OCI-LY7 (cell line): ENCODE data around the gene C1orf198. TPM values are rescaled to one million over a fixed set of nuclear protein-coding genes. Genes with fewer than 3 reads are reported as not detected.

Source experiments
- BruUV-seq: library from RNA; stranded (reverse); fragments of 400-500 nt; replicated peaks from 2 replicates; lab custom pipeline; 2021; lab: Mats Ljungman, UMichigan
- CTCF ChIA-PET: fragments of 300-600 bp; sonication (Branson Sonifier 250); formaldehyde crosslinking; loops from one replicate; lab custom pipeline; 2022; ENCODE audit warnings: antibody characterized with exemption; ENCODE audit not compliant: unreplicated experiment; lab: Charles Lee
- POLR2A ChIA-PET: fragments of 300-600 bp; sonication (Branson Sonifier 250); formaldehyde crosslinking; loops from one replicate; lab custom pipeline; 2022; ENCODE audit warnings: antibody characterized with exemption; lab: Charles Lee
- DNase-seq: peaks from one replicate; pipeline ENCODE4 v3.0.0-alpha.2; 2015; ENCODE audit warnings: low spot score
- H2AFZ ChIP-seq: fragments of 200-600 bp; sonication (generic), shearing (Covaris generic); 2 replicates; pipeline ENCODE4 v1.6.1; 2014; ENCODE audit warnings: mild to moderate bottlenecking, antibody characterized with exemption, low read length, moderate library complexity
- H3K27ac ChIP-seq: fragments of 200-600 bp; sonication (generic); 2 replicates; pipeline ENCODE4 v1.5.1; 2014; ENCODE audit warnings: mixed run types, low read depth, mild to moderate bottlenecking, moderate library complexity, low read length, inconsistent platforms; ENCODE audit not compliant: poor library complexity, severe bottlenecking
- H3K36me3 ChIP-seq: fragments of 200-600 bp; sonication (generic); 2 replicates; pipeline ENCODE4 v1.6.1; 2014; ENCODE audit warnings: mild to moderate bottlenecking, antibody characterized with exemption, low read length, moderate library complexity, mixed read lengths; ENCODE audit not compliant: insufficient read depth
- H3K4me1 ChIP-seq: fragments of 200-600 bp; sonication (generic); 2 replicates; pipeline ENCODE4 v1.5.1; 2014; ENCODE audit warnings: mild to moderate bottlenecking, low read length; ENCODE audit not compliant: insufficient read depth, poor library complexity, severe bottlenecking
- H3K4me2 ChIP-seq: fragments of 200-600 bp; sonication (generic); 2 replicates; pipeline ENCODE4 v1.6.1; 2014; ENCODE audit warnings: mild to moderate bottlenecking, low read length
- H3K4me3 ChIP-seq: fragments of 200-600 bp; sonication (generic); 2 replicates; pipeline ENCODE4 v1.5.1; 2014; ENCODE audit warnings: mild to moderate bottlenecking, low read depth, low read length; ENCODE audit not compliant: poor library complexity, severe bottlenecking
- H3K79me2 ChIP-seq: fragments of 200-600 bp; sonication (generic); 2 replicates; pipeline ENCODE4 v1.6.1; 2016; ENCODE audit warnings: low read depth, mild to moderate bottlenecking, low read length, moderate library complexity, mixed read lengths; ENCODE audit not compliant: insufficient read depth
- H3K9me2 ChIP-seq: fragments of 200-600 bp; sonication (generic); 2 replicates; pipeline ENCODE4 v1.6.1; 2016; ENCODE audit warnings: mild to moderate bottlenecking, low read length, mixed read lengths; ENCODE audit not compliant: insufficient read depth
- H3K9me3 ChIP-seq: fragments of 200-600 bp; sonication (generic); 2 replicates; pipeline ENCODE4 v1.6.1; 2014; ENCODE audit warnings: mild to moderate bottlenecking, mixed run types, low read length, mixed read lengths
- H4K20me1 ChIP-seq: fragments of 200-600 bp; sonication (generic); 2 replicates; pipeline ENCODE4 v1.6.1; 2014; ENCODE audit warnings: mild to moderate bottlenecking, antibody characterized with exemption, low read length, moderate library complexity, mixed read lengths; ENCODE audit not compliant: insufficient read depth
- EZH2phosphoT487 ChIP-seq: fragments of 200-600 bp; sonication (generic); IDR thresholded peaks from 2 replicates; pipeline ENCODE4 v1.6.1; 2018; ENCODE audit warnings: low read depth, borderline replicate concordance, mild to moderate bottlenecking, mixed run types, antibody characterized with exemption, low read length, moderate library complexity, mixed read lengths
- intact Hi-C: fragments of 100-400 bp; cut with micrococcal nuclease; formaldehyde crosslinking; loops from one replicate; pipeline ENCODE4 v1.10.0; 2022; ENCODE audit not compliant: unreplicated experiment
- total RNA-seq, 2 experiments: library from RNA; depleted of rRNA in 1 of 2; stranded (reverse); fragments of >200 nt in 1 of 2; shearing (Covaris generic) in 1 of 2; gene quantifications; 2 replicates each; pipeline ENCODE4 v1.2.3, GENCODE V29; 2014 to 2022
- TF ChIP-seq, protein P1 (sequence below): fragments of 200-600 bp; sonication (generic); conservative IDR thresholded peaks from 2 replicates; pipeline ENCODE4 v1.5.1; 2014; ENCODE audit warnings: mild to moderate bottlenecking, antibody characterized with exemption, low read length, moderate library complexity, mixed read lengths

C1orf198 gene
- total RNA-seq, 2 experiments from 2014 or later: 5.7 to 6.5 TPM

DNA sequence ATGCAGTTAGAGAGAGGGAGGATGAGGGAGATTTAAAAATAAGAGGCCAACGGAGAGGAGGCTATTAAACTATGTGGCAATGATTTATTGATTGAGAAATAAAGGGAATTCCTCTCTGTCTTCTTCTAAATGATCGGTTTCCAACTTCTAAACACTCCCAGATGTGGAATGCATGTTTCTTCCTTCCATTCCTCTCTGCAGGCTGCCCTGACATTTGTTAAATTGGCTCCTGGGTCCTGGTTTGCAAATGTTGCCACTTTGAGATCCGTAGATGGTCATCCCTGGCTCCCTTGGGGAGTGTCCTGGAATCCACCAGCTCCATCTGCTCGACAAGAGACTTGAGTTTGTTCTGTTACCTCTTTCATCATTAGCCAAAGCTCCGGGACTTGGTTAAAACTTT is 10.3 kb upstream of the C1orf198 start:
- H3K9me2 ChIP-seq: no peaks in the 10 kb centered on the region
- BruUV-seq: no TSS peak
- TF ChIP-seq EZH2phosphoT487: no peak
- TF ChIP-seq, protein P1, sequence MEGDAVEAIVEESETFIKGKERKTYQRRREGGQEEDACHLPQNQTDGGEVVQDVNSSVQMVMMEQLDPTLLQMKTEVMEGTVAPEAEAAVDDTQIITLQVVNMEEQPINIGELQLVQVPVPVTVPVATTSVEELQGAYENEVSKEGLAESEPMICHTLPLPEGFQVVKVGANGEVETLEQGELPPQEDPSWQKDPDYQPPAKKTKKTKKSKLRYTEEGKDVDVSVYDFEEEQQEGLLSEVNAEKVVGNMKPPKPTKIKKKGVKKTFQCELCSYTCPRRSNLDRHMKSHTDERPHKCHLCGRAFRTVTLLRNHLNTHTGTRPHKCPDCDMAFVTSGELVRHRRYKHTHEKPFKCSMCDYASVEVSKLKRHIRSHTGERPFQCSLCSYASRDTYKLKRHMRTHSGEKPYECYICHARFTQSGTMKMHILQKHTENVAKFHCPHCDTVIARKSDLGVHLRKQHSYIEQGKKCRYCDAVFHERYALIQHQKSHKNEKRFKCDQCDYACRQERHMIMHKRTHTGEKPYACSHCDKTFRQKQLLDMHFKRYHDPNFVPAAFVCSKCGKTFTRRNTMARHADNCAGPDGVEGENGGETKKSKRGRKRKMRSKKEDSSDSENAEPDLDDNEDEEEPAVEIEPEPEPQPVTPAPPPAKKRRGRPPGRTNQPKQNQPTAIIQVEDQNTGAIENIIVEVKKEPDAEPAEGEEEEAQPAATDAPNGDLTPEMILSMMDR: no peak
- no peak overlapping the region for H3K4me2 ChIP-seq
- H3K9me3 ChIP-seq: no peaks in the 10 kb centered on the region
- no peak overlapping the region for H3K27ac ChIP-seq
- H3K4me1 ChIP-seq: no peaks in the 10 kb centered on the region
- no peaks in the 10 kb centered on the region for H3K36me3 ChIP-seq
- H3K79me2 ChIP-seq: no peaks in the 10 kb centered on the region
- intact Hi-C loops: no loop called here
- POLR2A ChIA-PET: interaction anchor here (0.7 kb wide), 1 partner anchor 42 kb away, joined by 4 read pairs; no protein-coding TSS in a partner anchor
- CTCF ChIA-PET: no interaction called here
- H2AFZ ChIP-seq: no peak overlapping the region
- H3K4me3 ChIP-seq: no peak overlapping the region
- H4K20me1 ChIP-seq: no peaks in the 10 kb centered on the region
- no peak for DNase-seq

DNA sequence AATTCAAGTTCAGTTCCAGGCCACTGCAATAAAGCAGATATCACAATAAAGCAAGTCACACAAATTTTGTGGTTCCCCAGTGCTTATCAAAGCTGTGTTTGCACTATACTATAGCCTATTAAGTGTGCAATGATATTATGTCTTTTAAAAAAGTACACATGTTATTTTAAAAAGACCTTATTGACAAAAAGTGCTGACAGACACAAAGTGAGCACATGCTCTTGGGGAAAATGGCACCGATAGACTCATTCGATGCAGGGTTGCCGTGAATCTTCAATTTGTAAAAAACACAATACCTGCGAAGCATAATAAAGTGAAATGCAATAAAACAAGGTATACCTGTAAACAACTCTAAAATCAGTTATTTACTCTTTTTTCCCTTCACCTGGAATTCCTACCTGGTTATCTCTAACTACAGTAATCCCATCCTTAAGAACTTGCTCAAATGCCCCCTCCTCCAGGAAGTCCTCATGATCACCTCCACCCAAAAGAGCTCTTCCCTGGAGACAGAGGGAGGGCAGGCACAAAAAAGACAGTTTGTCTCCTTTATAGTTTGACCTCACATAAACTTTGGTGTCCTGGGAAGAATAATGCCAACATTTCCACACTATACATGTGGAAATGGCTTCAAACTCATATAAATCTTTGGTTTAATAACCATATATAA is 9.7 kb upstream of the C1orf198 start:
- H3K27ac ChIP-seq: no peak overlapping the region
- CTCF ChIA-PET: no interaction called here
- no peak overlapping the region for H3K4me3 ChIP-seq
- no peak for DNase-seq
- no peaks in the 10 kb centered on the region for H4K20me1 ChIP-seq
- no peaks in the 10 kb centered on the region for H3K4me1 ChIP-seq
- no TSS peak for BruUV-seq
- TF ChIP-seq, protein P1: no peak
- no peak for TF ChIP-seq EZH2phosphoT487
- H3K4me2 ChIP-seq: no peak overlapping the region
- H3K36me3 ChIP-seq: no peaks in the 10 kb centered on the region
- POLR2A ChIA-PET: no interaction called here
- H2AFZ ChIP-seq: no peak overlapping the region
- no peaks in the 10 kb centered on the region for H3K9me3 ChIP-seq
- H3K9me2 ChIP-seq: no peaks in the 10 kb centered on the region
- no peaks in the 10 kb centered on the region for H3K79me2 ChIP-seq
- intact Hi-C loops: no loop called here
